Progenitor cell of endocrine pancreas (in vitro differentiated cells): ENCODE results near the gene ZNF717. TPM values are rescaled to one million over a fixed set of nuclear protein-coding genes. Genes with fewer than 3 reads are reported as not detected.
"Not testable (repeated sequence)": the region's sequence is repeated elsewhere in the genome, so short reads cannot be mapped to it uniquely, and the experiment has no call there.

ENCODE experiments used
- DNase-seq: peaks from one replicate; pipeline ENCODE4 v3.0.0; 2021; ENCODE audit warnings: low spot score; ENCODE audit not compliant: unreplicated experiment
- H3K27ac Mint-ChIP-seq: 2 replicates; pipeline ENCODE4 v1.8.0; 2021; ENCODE audit warnings: mild to moderate bottlenecking, moderate library complexity, mixed read lengths
- H3K27me3 Mint-ChIP-seq: 2 replicates; pipeline ENCODE4 v1.8.0; 2021; ENCODE audit warnings: mixed read lengths
- H3K36me3 Mint-ChIP-seq: 2 replicates; pipeline ENCODE4 v1.8.0; 2022; ENCODE audit warnings: mixed read lengths; ENCODE audit not compliant: insufficient read depth
- H3K4me1 Mint-ChIP-seq: 2 replicates; pipeline ENCODE4 v1.8.0; 2021; ENCODE audit warnings: low read depth, mixed read lengths
- H3K4me3 Mint-ChIP-seq: 2 replicates; pipeline ENCODE4 v1.8.0; 2021; ENCODE audit warnings: low read depth, mild to moderate bottlenecking, moderate library complexity, mixed read lengths
- H3K9me3 Mint-ChIP-seq: 2 replicates; pipeline ENCODE4 v1.8.0; 2021; ENCODE audit warnings: low read depth, mixed read lengths
- long read RNA-seq: library from polyadenylated mRNA; unstranded; transcript quantifications from one replicate; pipeline ENCODE4 v2.0.0, GENCODE V29; 2020
- total RNA-seq: library from RNA; stranded (reverse); gene quantifications from 2 replicates; pipeline ENCODE4 v1.2.1, GENCODE V29; 2021
- TF ChIP-seq, protein P1 (sequence below): fragments of 200-600 bp; sonication (generic); IDR thresholded peaks from one replicate; pipeline ENCODE4 v1.5.0; 2021; ENCODE audit warnings: antibody characterized with exemption, mild to moderate bottlenecking; ENCODE audit not compliant: unreplicated experiment

Gene ZNF717
- 14.7 and 16.3 TPM in 2 replicates for total RNA-seq
- long read RNA-seq, partial matches to known transcripts = 0 of 3 reads
- long read RNA-seq, other reads (novel, unspliced or antisense) = 3 of 3 reads

DNA sequence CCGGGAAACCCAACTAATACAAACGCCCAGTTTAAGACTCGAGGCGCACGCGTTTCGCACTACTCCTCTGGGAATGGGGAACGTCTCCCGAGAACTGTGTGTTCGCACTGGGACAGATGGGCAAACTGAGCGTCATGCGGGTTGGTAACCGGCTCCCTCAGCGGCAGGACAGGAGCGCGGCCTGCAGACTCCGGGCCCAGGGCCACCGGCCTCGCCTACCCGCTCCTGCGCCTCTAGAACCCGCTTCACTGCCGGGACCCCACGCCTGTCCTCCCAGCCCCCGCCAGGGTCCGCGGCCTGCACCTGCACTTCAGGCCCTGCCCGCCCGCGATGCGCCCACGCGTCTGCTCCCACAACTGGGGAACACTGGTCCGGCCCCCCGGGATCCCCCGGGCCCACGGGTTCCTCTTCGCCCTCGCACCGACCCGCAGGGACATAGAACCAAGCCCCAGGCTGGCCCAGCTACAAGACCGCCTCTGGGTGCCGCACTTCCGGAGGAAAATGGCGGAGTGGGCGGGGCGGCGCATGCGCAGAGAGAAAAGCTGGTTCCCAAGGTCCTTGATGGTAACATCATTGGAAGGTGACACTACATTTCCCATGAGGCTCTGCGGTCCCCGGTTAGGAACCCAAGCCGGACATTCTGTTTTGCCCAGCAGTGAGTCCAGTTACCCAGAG lies at the start of gene ZNF717:
Gene ZNF717, minus strand, starts transcription at position 469 of the 675 bp plus-strand sequence. CDS start 2,187 bp downstream, outside the sequence.
- peak within 1 kb of the TSS; percentile 82 for H3K4me3 Mint-ChIP-seq
- peak within 1 kb of the TSS; percentile 88 for H3K27ac Mint-ChIP-seq
- H3K36me3 Mint-ChIP-seq = peaks cover 20% of the 10 kb centered on the region
- H3K27me3 Mint-ChIP-seq, H3K4me1 Mint-ChIP-seq: not testable (repeated sequence)
- peak; percentile 76 for DNase-seq
- peaks cover 28% of the 10 kb centered on the region for H3K9me3 Mint-ChIP-seq

DNA sequence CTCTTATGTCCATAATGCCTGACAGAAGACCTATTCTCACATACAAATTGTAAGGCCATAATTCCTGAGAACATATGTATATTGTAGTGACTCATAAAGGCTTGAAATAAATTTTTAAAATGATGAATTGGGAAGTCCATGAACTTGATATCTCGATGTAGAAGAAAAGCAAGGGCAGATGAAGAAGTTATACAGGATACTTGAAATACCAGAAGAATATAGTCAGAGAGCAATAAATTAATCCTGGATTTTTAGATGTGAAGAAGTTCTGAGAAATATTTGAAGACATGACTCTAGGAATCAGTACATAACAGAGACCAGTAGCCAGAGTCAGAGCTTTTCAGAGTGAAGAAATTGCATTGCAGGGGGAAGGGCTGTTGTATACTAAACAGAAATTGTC lies 45.7 kb upstream of the ZNF717 start:
- DNase-seq, H3K9me3 Mint-ChIP-seq, H3K4me1 Mint-ChIP-seq, H3K27ac Mint-ChIP-seq, H3K36me3 Mint-ChIP-seq, H3K27me3 Mint-ChIP-seq, H3K4me3 Mint-ChIP-seq: not testable (repeated sequence)

DNA sequence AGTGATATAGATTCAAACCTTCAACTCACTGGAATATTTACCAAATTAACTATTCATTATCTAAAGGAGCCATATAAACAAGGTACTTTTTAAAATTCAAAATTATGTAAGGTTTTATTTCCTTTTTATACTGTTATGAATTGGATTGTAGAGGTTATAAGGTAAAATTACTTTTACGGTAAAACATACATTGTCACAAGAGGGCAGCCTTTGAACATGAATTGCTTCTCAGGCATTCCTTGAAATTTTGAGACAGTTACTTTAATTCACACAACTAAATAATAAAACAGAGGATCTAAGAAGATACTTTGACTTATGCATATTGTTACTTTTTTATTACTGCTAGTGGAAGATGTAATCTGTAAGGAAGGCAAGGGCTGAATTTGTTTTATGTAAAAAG lies 32.7 kb upstream of the ZNF717 start:
- not testable (repeated sequence) for H3K9me3 Mint-ChIP-seq, H3K4me1 Mint-ChIP-seq, H3K4me3 Mint-ChIP-seq, H3K27me3 Mint-ChIP-seq, H3K36me3 Mint-ChIP-seq, H3K27ac Mint-ChIP-seq, DNase-seq
- TF ChIP-seq, protein P1, sequence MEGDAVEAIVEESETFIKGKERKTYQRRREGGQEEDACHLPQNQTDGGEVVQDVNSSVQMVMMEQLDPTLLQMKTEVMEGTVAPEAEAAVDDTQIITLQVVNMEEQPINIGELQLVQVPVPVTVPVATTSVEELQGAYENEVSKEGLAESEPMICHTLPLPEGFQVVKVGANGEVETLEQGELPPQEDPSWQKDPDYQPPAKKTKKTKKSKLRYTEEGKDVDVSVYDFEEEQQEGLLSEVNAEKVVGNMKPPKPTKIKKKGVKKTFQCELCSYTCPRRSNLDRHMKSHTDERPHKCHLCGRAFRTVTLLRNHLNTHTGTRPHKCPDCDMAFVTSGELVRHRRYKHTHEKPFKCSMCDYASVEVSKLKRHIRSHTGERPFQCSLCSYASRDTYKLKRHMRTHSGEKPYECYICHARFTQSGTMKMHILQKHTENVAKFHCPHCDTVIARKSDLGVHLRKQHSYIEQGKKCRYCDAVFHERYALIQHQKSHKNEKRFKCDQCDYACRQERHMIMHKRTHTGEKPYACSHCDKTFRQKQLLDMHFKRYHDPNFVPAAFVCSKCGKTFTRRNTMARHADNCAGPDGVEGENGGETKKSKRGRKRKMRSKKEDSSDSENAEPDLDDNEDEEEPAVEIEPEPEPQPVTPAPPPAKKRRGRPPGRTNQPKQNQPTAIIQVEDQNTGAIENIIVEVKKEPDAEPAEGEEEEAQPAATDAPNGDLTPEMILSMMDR = peak; percentile 44

DNA sequence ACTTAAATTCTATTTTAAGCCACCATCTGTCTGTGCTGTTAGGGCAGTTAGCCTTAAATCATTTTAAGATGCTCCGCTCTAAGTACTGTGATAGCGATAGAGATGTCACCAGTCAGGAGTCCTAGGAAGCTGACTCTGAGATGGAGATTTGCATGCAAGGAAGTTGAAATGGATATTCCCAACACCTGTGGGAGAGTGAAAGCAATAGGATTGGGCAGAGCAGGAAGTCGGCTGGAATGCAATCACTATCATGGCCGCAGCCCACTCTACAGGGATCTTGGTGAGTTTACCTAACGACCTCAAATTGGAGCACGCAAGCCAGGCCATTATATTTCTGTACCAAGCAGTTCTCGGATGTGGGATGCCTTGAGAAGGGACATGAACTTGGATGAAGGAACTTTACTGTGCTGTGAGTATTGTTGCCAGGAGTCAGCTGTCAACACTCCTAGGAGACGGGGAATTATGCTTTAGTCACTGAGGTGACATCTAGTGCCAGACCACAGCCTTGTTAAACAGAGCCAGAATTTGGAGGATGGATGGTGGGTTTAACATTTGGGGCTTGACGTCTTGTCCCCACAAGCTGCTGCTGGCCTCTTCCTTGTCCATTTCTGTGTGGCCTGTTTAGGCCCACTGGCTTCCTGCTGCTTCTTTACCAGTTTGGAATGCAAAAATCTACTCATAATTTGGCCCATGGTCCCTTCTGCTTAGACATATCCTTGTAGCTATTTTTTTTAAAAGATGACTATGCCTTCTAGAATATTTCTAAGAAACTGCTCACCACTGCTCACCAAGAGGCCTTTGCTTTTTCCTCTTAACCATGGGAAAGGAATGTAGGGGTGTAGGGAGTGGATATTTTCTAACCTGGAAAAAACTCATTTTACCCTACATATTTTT lies 31.2 kb upstream of the ZNF717 start:
- not testable (repeated sequence) for H3K27me3 Mint-ChIP-seq, H3K36me3 Mint-ChIP-seq, H3K9me3 Mint-ChIP-seq, H3K4me3 Mint-ChIP-seq, H3K27ac Mint-ChIP-seq, H3K4me1 Mint-ChIP-seq, DNase-seq

- no peaks in the 10 kb centered on the region for H3K27me3 Mint-ChIP-seq
Measured at GRCh38 chr3:75814797-75815196, 29.4 kb upstream of the ZNF717 start.

GRCh38 chr3:75782506-75782905 lies 2.8 kb downstream of the ZNF717 start:
- TF ChIP-seq, protein P1 = no peak
- peaks cover 40% of the 10 kb centered on the region for H3K36me3 Mint-ChIP-seq
- H3K27me3 Mint-ChIP-seq = no peaks in the 10 kb centered on the region
- peaks cover 43% of the 10 kb centered on the region for H3K9me3 Mint-ChIP-seq
- no peaks in the 10 kb centered on the region for H3K4me1 Mint-ChIP-seq
- no peak overlapping the region for H3K27ac Mint-ChIP-seq
- DNase-seq = no peak
- H3K4me3 Mint-ChIP-seq = no peak overlapping the region

More at GRCh38 chr3:75814797-75815196, 29.4 kb upstream of the ZNF717 start:
- Mint-ChIP-seq H3K4me3 (no peak overlapping the region), H3K4me1 (no peaks in the 10 kb centered on the region), H3K27ac (no peak overlapping the region), H3K36me3 (no peaks in the 10 kb centered on the region), H3K9me3 (no peaks in the 10 kb centered on the region)
- DNase-seq = no peak
- TF ChIP-seq, protein P1 = no peak
